BJ (cell line): Measurements from ENCODE around the gene AFF3. TPM values are rescaled to one million over a fixed set of nuclear protein-coding genes. Genes with fewer than 3 reads are reported as not detected.

Experiments used
- CTCF ChIA-PET: fragments of 350-600 bp; formaldehyde crosslinking; extraction: SDS; loops from one replicate; lab custom pipeline; 2021; ENCODE audit warnings: antibody characterized with exemption, inconsistent platforms; lab: Yijun Ruan, JAX
- POLR2A ChIA-PET: fragments of 300-600 bp; sonication (Branson Sonifier 250); formaldehyde crosslinking; extraction: SDS; loops from one replicate; lab custom pipeline; 2021; ENCODE audit warnings: antibody characterized with exemption; lab: Charles Lee
- DNase-seq: peaks from one replicate; pipeline ENCODE4 v3.0.0-alpha.2; 2011; ENCODE audit warnings: low read depth
- H3K27me3 ChIP-seq: 2 replicates; pipeline ENCODE4 v1.6.0; 2011; ENCODE audit warnings: low read length; ENCODE audit not compliant: control insufficient read depth, insufficient read depth
- H3K36me3 ChIP-seq: 2 replicates; pipeline ENCODE4 v1.5.1; 2011; ENCODE audit warnings: low read length; ENCODE audit not compliant: control insufficient read depth, insufficient read depth
- H3K4me3 ChIP-seq: 2 replicates; pipeline ENCODE4 v1.5.1; 2011; ENCODE audit warnings: low read depth, mild to moderate bottlenecking, control low read depth, low read length
- polyA plus RNA-seq: library from polyadenylated mRNA; depleted of rRNA; stranded (reverse); fragments of >200 nt; gene quantifications from 2 replicates; pipeline ENCODE4 v1.2.3, GENCODE V29; 2011
- TF ChIP-seq, protein P1 (sequence below): IDR thresholded peaks from 2 replicates; pipeline ENCODE4 v1.5.1; 2011; ENCODE audit warnings: low read depth, mild to moderate bottlenecking, control low read depth, inconsistent platforms, low read length, moderate library complexity; ENCODE audit not compliant: insufficient read depth

Gene AFF3
- polyA plus RNA-seq, 1 experiment = 11.5 TPM

DNA sequence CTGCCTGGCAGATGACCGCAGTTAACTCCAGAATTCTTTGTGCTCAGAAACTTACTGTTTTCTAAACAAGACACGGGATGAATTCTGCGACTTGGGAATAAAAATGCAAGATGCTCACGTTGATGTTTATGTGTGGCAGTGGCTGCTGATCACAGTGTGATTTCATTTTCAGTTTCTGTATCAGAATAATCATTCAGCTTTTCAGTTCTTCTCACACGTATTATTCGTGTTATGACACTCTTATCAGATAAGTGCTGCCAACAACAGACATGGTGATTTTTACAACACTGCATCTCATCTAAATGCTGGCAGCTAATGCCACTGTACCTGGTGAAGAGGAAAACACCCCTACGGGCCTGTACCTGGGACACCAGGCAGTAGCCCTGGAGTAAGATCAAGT is 379.7 kb downstream of the AFF3 start:
- Histone ChIP-seq H3K36me3 (no peaks in the 10 kb centered on the region), H3K4me3 (no peak overlapping the region), H3K27me3 (no peaks in the 10 kb centered on the region; the same call in 1 of the 2 replicates)
- TF ChIP-seq, protein P1, sequence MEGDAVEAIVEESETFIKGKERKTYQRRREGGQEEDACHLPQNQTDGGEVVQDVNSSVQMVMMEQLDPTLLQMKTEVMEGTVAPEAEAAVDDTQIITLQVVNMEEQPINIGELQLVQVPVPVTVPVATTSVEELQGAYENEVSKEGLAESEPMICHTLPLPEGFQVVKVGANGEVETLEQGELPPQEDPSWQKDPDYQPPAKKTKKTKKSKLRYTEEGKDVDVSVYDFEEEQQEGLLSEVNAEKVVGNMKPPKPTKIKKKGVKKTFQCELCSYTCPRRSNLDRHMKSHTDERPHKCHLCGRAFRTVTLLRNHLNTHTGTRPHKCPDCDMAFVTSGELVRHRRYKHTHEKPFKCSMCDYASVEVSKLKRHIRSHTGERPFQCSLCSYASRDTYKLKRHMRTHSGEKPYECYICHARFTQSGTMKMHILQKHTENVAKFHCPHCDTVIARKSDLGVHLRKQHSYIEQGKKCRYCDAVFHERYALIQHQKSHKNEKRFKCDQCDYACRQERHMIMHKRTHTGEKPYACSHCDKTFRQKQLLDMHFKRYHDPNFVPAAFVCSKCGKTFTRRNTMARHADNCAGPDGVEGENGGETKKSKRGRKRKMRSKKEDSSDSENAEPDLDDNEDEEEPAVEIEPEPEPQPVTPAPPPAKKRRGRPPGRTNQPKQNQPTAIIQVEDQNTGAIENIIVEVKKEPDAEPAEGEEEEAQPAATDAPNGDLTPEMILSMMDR = no peak
- DNase-seq = no peak
- ChIA-PET POLR2A (no interaction called here), CTCF (no interaction called here)

DNA sequence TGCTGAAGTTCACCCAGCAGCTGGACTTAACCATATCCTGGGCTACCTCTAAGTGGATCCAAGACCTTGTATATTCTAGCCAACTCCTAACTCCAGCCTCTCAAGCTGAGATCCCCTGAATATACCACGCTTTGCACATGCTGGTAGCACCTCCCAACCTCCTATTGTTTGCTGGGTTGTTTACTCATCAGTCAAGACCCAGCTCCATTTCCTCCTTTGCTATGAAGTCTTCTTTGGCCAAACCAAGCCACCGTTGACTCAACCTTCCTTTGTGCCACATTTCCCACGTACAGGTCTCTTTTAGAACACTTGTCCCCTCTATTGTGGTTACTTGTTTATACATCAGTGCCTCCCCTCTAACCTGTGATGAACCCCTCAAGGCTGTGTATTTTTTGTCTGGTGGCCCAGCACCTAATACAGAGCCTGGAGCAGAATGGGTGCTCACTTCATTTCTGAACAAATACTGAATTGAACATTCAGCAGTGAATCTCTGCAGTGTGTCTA is 384.7 kb downstream of the AFF3 start:
- CTCF ChIA-PET = no interaction called here

DNA sequence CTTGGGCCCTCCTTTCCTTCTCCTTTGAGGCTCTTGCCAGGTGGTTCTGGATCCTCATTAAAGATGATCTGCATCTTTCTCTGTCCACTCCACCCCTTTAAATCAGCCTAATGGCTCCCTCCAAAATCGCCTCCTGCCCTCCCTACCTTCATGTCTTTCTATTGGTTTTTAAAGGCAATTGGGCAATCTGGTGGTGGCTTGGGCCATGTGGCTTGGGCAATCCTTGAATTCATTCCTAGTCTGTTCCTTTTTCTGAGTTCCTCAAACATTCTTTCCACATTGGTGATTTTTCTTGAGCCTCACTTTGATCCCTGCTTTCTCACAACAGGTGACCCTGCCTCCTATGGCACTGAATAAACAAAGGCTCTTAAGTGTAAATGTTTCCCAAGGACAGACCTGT is 386.3 kb downstream of the AFF3 start:
- no peak overlapping the region for H3K4me3 ChIP-seq
- no peak for DNase-seq
- ChIA-PET CTCF (no interaction called here), POLR2A (no interaction called here)
- TF ChIP-seq, protein P1 = no peak
- no peaks in the 10 kb centered on the region for H3K27me3 ChIP-seq
- H3K36me3 ChIP-seq = no peaks in the 10 kb centered on the region; the same call in 1 of the 2 replicates

More for the DNA sequence above, 384.7 kb downstream of the AFF3 start:
- POLR2A ChIA-PET = no interaction called here
- H3K4me3 ChIP-seq = no peak overlapping the region
- TF ChIP-seq, protein P1 = no peak
- no peaks in the 10 kb centered on the region for H3K27me3 ChIP-seq
- H3K36me3 ChIP-seq = no peaks in the 10 kb centered on the region; the same call in 1 of the 2 replicates
- no peak for DNase-seq

DNA sequence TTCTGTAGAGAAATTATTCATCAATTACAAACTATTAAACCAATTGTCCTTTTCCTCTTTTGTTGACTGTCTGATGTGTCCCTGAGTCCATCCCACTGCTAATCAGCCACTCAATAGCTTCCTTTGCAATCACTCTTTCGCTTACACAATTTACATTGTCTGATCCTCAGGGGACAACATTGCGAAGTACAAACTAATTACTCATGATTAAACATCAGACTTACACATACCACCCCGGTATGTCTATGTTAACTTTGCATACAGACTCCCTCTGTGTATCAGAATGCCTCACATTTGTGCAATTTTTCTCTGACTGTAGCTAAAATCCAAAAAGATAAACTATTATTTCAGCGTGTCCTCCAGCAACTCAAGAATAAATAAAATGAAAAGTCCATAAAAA is 388.2 kb downstream of the AFF3 start:
- ChIA-PET POLR2A (interaction anchor here (0.5 kb wide), 1 partner anchor 159 kb away, joined by 5 read pairs; no protein-coding TSS in a partner anchor), CTCF (interaction anchor here (1.4 kb wide), 1 partner anchor 508 kb away, joined by 5 read pairs; no protein-coding TSS in a partner anchor)
- Histone ChIP-seq H3K27me3 (no peaks in the 10 kb centered on the region), H3K36me3 (no peaks in the 10 kb centered on the region; the same call in 1 of the 2 replicates), H3K4me3 (no peak overlapping the region)
- TF ChIP-seq, protein P1 = no peak
- no peak for DNase-seq

DNA sequence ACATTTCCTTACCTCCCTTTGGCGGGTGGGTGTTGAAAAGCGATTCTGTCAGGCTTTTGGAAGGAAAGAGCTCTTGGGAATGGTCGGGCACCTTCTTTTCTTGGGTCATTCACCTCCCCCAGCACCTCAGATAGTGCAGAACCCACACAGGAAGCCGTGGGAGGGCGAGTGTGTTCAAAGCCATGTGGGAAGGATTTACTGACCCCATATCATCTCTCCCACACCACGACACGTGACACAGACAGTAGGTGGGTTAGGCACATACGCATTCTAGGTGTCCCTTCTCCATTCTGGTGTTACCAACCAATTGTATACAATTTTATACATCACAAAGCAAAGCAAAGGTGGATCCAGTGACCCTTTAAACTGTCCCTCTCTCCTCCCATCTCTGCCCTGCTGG is 388.9 kb downstream of the AFF3 start:
- POLR2A ChIA-PET = no interaction called here
- no peaks in the 10 kb centered on the region; the same call in 1 of the 2 replicates for H3K36me3 ChIP-seq
- no peaks in the 10 kb centered on the region for H3K27me3 ChIP-seq
- no peak for DNase-seq
- TF ChIP-seq, protein P1 = no peak
- CTCF ChIA-PET = no interaction called here
- no peak overlapping the region for H3K4me3 ChIP-seq
